ENCODE data around the gene BCL2.

- TF ChIP-seq ZBTB7A (IDR thresholded peaks at IDR 0.05; ENCODE audit: low read depth) (no peak), TAF1 (IDR thresholded peaks at IDR 0.05; ENCODE audit: low read depth) (no peak), EP300 (IDR thresholded peaks at IDR 0.05; ENCODE audit: borderline replicate concordance) (no peak), MAX (IDR thresholded peaks at IDR 0.05) (no peak), RAD21 (IDR thresholded peaks at IDR 0.05; ENCODE audit: low read depth) (no peak), REST (IDR thresholded peaks at IDR 0.05; ENCODE audit: low read depth) (no peak), NFIC (IDR thresholded peaks at IDR 0.05) (no peak), EGR1 (IDR thresholded peaks at IDR 0.05) (no peak), CEBPB (IDR thresholded peaks at IDR 0.05) (no peak), YY1 (IDR thresholded peaks at IDR 0.05; ENCODE audit: low read depth) (no peak), TEAD4 (IDR thresholded peaks at IDR 0.05) (no peak), CREB1 (IDR thresholded peaks at IDR 0.05; ENCODE audit: low read depth) (no peak), FOXM1 (IDR thresholded peaks at IDR 0.05; ENCODE audit: borderline replicate concordance, low read depth) (no peak), USF1 (IDR thresholded peaks at IDR 0.05) (no peak)
These were observed 32.6 kb downstream of the BCL2 start for GRCh38 chr18:63286926-63287325.

All from Ishikawa (cell line).